Omental fat pad (tissue), 4 donors: ENCODE data around the gene VPS35L. TPM values are rescaled to one million over a fixed set of nuclear protein-coding genes. Genes with fewer than 3 reads are reported as not detected.
"Not testable (repeated sequence)": the region's sequence is repeated elsewhere in the genome, so short reads cannot be mapped to it uniquely, and the experiment has no call there.

Experiments used
- ATAC-seq: fragments of 150-250 bp; one replicate; pipeline ENCODE4 v1.9.1; 2016; ENCODE audit warnings: mild to moderate bottlenecking, moderate library complexity; ENCODE audit not compliant: low FRiP score
- DNase-seq: peaks from one replicate; pipeline ENCODE4 v3.0.0-alpha.2; 2019; ENCODE audit warnings: low spot score
- total RNA-seq, 4 donors: library from RNA; depleted of rRNA; stranded (reverse); fragments of >200 nt; gene quantifications; one replicate each; pipeline ENCODE4 v1.1.0, GENCODE V29; 2016
- TF ChIP-seq, protein P1 (sequence below), 3 donors: fragments of 450-650 bp; IDR thresholded peaks; one replicate each; pipeline ENCODE4 v1.5.1; 2016 to 2017; ENCODE audit warnings: antibody characterized with exemption in 3 of 3, mild to moderate bottlenecking in 3 of 3, moderate library complexity in 2 of 3

VPS35L gene
- total RNA-seq, 4 donors from 2014 or later, result 42.4 to 59.3 (median 43.1) TPM

DNA sequence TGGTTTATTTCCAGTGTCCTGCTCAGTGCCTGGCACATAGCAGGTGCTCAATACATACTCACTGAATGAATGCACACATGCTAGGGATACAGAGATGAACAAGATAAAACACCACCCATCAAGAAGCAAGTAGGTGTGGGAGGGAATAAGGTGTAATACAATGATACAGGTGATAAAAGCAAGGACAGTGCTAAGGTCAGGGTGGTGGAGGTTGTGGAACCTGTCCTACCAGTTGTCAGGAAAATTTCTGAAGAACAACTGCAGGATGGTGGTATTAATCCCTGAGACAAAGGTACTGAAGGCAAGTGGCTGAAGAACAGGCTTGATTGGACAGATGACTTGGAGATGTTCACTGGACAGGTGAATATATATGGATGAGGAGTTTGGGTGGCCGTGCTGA is 160.7 kb downstream of the VPS35L start:
- ATAC-seq, result no peak
- DNase-seq, result no peak
- TF ChIP-seq, protein P1, sequence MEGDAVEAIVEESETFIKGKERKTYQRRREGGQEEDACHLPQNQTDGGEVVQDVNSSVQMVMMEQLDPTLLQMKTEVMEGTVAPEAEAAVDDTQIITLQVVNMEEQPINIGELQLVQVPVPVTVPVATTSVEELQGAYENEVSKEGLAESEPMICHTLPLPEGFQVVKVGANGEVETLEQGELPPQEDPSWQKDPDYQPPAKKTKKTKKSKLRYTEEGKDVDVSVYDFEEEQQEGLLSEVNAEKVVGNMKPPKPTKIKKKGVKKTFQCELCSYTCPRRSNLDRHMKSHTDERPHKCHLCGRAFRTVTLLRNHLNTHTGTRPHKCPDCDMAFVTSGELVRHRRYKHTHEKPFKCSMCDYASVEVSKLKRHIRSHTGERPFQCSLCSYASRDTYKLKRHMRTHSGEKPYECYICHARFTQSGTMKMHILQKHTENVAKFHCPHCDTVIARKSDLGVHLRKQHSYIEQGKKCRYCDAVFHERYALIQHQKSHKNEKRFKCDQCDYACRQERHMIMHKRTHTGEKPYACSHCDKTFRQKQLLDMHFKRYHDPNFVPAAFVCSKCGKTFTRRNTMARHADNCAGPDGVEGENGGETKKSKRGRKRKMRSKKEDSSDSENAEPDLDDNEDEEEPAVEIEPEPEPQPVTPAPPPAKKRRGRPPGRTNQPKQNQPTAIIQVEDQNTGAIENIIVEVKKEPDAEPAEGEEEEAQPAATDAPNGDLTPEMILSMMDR (IDR thresholded peaks at IDR 0.05), result no peak

DNA sequence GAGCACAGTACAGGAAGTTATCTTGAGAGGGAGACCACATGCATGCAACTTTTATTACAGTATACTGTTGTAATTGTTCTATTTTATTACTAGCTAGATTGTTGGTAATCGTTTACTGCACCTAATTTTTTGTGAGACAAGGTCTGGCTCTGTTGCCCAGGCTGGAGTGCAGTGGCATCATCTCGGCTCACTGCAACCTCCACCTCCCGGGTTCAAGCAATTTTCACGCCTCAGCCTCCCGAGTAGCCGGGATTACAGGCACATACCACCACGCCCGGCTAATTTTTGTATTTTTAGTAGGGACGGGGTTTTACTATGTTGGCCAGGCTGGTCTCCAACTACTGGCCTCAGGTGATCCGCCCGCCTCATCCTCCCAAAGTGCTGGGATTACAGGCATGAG is 161.2 kb downstream of the VPS35L start:
- DNase-seq, ATAC-seq: not testable (repeated sequence)

DNA sequence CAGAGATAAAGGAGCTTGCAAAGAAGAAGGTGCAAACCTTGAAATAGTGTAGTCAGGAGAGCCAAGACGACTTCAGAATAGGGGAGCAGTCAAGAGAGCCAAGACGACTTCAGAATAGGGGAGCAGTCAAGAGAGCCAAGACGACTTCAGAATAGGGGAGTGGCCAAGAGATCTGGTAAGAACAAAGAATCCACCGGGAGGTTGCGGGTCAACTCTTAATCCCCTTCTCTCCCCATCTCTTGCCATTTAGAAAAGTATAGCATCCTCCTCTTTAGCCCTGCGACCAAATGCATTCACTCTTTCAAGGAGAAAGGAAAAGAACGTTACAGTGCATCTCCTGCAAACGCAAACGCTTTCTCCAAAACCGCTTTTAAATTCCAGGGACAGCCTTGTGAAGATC is 161.8 kb downstream of the VPS35L start:
- DNase-seq (no peak), ATAC-seq (no peak)
- TF ChIP-seq, protein P1 (IDR thresholded peaks at IDR 0.05), result no peak

DNA sequence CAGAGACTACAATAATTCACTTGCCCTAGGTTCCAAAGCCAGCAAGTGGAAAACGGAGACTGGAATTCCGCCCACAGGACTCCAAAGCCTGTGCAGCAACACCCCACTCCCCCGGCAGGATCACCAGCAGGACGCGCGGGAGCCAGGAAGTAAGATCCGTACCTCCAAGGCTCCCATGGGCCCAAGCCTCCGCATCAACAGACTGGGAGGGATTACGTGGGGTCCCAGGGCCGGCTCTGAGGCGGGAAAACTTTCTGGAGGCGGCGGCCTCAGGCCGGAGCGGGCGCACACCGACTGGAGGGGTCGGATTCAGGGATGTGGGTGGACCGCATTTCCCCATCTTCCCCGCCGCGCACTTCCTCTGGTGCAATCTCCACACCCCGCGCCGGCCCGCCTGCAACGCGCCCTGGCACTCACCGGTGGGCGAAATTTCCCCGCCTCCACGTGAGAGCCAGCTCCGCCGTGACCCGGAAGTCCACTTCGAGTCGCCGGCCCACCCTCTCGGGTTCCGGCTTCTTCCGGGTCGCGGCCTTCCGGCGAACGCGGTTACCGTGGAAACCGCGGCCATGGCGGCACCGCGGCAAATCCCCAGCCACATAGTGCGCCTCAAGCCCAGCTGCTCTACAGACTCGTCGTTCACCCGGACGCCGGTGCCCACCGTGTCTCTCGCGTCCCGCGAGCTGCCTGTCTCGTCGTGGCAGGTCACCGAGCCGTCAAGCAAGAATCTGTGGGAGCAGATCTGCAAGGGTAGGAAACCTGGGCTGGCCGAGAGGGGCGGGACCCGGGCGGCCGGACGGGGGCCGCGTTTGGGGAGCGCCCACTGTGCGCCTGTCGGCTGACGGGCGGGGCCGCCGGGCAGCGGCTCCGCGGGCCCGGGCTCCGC is 162.5 kb downstream of the VPS35L start, which contains the start of the genes IQCK and KNOP1:
IQCK (plus strand) TSS at position 531 of the 883 bp plus-strand sequence; CDS start at position 567, 36 bp downstream.
KNOP1 (minus strand) TSS at position 487 of the 883 bp plus-strand sequence. CDS start 3,192 bp downstream, outside the sequence.
- ATAC-seq (peak; percentile 95), DNase-seq (peak; percentile 77)
- TF ChIP-seq, protein P1 (IDR thresholded peaks at IDR 0.05), result no peak

DNA sequence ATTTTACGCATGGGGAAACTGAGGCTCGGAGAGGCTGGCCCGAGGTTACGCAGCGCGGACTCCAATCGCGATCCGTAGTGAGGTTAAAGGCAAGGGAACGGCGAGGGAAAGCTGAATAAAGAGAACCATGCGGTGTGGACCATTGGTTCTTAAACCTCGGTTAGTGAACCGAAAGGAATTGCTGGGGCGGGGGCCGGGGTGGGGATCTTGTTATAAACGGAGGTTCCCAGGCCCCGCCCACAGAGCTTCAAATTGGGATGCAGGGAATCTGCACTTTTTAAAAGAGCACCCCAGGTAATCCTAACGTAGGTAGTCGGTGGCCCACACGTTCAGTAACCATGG is 163.1 kb downstream of the VPS35L start:
- peak; percentile 2 for ATAC-seq
- TF ChIP-seq, protein P1 (IDR thresholded peaks at IDR 0.05), result no peak
- no peak for DNase-seq

DNA sequence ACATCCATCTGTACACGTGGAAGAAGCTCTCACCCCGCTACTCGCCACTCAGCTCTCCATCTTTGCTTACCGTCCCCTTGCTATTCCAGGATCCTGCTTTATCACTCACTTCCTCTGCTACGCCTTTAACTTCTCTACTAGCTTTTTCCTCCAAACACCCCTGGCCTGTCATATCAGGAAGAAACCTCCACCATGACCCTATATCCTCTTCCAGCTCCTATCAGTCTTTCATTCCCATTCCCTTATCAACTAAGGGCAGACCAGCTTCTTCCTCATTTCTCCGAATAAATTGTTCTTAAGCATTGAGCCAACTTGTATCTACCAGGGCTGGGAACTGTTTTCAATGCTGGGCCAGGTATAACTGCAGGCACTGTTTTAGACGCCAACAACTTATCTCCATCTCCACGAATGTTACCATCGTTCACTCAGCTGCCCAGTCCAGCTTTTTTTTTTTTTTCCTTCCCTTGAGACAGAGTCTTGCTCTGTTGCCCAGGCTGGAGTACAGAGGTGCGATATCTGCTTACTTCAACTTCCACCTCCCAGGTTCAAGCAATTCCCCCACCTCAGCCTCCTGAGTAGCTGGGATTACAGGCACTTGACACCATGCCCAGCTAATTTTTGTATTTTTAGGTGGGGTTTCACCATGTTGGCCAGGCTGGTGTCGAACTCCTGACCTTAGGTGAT is 166.9 kb downstream of the VPS35L start:
- DNase-seq (no peak), ATAC-seq (no peak)
- TF ChIP-seq, protein P1 (IDR thresholded peaks at IDR 0.05), result no peak

DNA sequence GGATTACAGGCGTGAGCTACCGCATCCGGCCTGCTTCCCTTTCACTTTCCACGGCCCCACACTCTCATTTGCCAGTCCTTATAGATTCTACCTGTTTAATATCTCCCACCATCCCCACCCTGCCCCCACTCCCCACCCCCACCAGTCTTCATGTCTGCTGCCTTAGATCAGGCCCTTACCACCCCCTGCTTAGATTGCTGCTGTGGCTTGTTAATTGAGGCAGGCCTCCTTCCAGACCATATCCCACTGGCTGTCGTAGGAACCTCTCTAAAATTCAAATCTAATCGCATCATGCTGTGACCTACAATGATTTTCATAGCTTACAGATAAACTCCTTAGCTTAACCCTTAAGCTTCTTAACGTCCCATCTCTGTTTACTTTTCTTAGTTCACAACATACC is 167.5 kb downstream of the VPS35L start:
- TF ChIP-seq, protein P1 (IDR thresholded peaks at IDR 0.05), result no peak
- no peak for ATAC-seq
- DNase-seq, result no peak
